ENCODE results near the gene SYCN.

Gene SYCN

DNA sequence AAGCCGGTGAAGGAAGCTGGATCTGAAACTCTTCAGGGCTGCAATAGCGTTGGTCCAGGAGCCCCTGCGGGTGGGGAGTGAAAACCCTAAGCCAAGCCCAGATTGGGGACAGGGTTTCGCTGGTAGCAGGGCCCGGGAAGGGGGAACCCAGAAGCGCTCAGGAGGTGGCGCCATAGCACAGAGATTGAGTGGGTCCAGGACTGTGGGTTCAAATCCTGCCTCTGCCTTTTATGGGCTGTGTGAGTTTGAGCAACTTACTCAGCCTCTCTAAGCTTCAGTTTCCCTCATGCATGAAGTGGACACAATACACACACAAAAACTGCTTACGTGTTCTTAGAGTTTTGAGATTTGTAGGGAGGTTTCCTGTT, 8.3 kb upstream of the SYCN start:
- Histone ChIP-seq H3K27me3 (ENCODE audit: insufficient read depth, low read length, poor library complexity, severe bottlenecking) (no peaks in the 10 kb centered on the region), H3K4me2 (ENCODE audit: low read depth, low read length, poor library complexity, severe bottlenecking) (no peak overlapping the region), H3K4me3 (ENCODE audit: low read length, poor library complexity, severe bottlenecking) (no peak overlapping the region), H3K36me3 (ENCODE audit: insufficient read depth, low read length) (no peaks in the 10 kb centered on the region), H3K9ac (ENCODE audit: low read depth, low read length, poor library complexity, severe bottlenecking) (no peak overlapping the region), H3K4me1 (ENCODE audit: insufficient read depth, low read length, poor library complexity, severe bottlenecking) (no peaks in the 10 kb centered on the region), H3K9me3 (ENCODE audit: insufficient read depth, low read depth, low read length) (no peaks in the 10 kb centered on the region), H2AFZ (ENCODE audit: low read length) (no peak overlapping the region), H4K20me1 (ENCODE audit: insufficient read depth, low read length, poor library complexity, severe bottlenecking) (no peaks in the 10 kb centered on the region), H3K79me2 (ENCODE audit: insufficient read depth, low read length) (no peaks in the 10 kb centered on the region), H3K9me2 (replicated peaks; ENCODE audit: low read depth, low read length) (no peaks in the 10 kb centered on the region), H3F3A (ENCODE audit: low read depth) (no peaks in the 10 kb centered on the region)
- TF ChIP-seq, protein P1, sequence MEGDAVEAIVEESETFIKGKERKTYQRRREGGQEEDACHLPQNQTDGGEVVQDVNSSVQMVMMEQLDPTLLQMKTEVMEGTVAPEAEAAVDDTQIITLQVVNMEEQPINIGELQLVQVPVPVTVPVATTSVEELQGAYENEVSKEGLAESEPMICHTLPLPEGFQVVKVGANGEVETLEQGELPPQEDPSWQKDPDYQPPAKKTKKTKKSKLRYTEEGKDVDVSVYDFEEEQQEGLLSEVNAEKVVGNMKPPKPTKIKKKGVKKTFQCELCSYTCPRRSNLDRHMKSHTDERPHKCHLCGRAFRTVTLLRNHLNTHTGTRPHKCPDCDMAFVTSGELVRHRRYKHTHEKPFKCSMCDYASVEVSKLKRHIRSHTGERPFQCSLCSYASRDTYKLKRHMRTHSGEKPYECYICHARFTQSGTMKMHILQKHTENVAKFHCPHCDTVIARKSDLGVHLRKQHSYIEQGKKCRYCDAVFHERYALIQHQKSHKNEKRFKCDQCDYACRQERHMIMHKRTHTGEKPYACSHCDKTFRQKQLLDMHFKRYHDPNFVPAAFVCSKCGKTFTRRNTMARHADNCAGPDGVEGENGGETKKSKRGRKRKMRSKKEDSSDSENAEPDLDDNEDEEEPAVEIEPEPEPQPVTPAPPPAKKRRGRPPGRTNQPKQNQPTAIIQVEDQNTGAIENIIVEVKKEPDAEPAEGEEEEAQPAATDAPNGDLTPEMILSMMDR (conservative IDR thresholded peaks at IDR 0.05; ENCODE audit: low read length), result peak; percentile 85
- TF ChIP-seq EZH2phosphoT487 (IDR thresholded peaks at IDR 0.05; ENCODE audit: borderline replicate concordance), result no peak

DNA sequence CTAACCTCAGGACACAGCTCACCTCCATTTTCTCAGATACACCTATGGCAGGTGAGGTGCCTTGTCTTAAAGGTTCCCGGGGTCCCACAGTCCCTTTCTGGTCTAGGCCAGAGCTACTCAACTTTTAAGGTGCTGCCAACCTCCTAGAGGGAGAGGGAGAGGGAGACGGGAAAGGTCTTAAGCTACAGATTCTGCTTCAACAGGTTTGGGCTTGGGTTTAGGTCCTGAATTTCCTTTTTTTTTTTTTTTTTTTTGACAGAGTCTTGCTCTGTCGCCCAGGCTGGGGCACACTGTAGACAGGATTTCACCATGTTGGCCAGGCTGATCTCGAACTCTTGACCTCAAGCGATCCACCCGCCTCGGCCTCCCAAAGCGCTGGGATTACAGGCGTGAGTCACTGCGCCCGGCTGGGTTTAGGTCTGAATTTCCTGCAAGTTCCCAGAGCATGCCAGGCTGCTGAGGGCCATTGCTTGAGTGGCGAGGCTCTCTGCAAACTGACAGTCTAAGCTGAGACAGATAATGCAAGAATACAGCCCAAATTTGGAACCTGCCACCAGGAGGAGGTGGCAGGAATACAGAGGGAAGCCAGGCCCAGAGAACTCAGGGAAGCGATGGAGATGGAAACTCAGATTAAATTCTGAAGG, 7.8 kb upstream of the SYCN start:
- H3K79me2 ChIP-seq (ENCODE audit: insufficient read depth, low read length), result no peaks in the 10 kb centered on the region
- H3K4me3 ChIP-seq (ENCODE audit: low read length, poor library complexity, severe bottlenecking), result no peak overlapping the region
- no peaks in the 10 kb centered on the region for H3K9me2 ChIP-seq (replicated peaks; ENCODE audit: low read depth, low read length)
- H4K20me1 ChIP-seq (ENCODE audit: insufficient read depth, low read length, poor library complexity, severe bottlenecking), result no peaks in the 10 kb centered on the region
- H3K9ac ChIP-seq (ENCODE audit: low read depth, low read length, poor library complexity, severe bottlenecking), result no peak overlapping the region
- no peak overlapping the region for H2AFZ ChIP-seq (ENCODE audit: low read length)
- H3K36me3 ChIP-seq (ENCODE audit: insufficient read depth, low read length), result no peaks in the 10 kb centered on the region
- no peaks in the 10 kb centered on the region for H3K27me3 ChIP-seq (ENCODE audit: insufficient read depth, low read length, poor library complexity, severe bottlenecking)
- TF ChIP-seq, protein P1 (conservative IDR thresholded peaks at IDR 0.05; ENCODE audit: low read length), result no peak
- no peak for TF ChIP-seq EZH2phosphoT487 (IDR thresholded peaks at IDR 0.05; ENCODE audit: borderline replicate concordance)
- H3K9me3 ChIP-seq (ENCODE audit: insufficient read depth, low read depth, low read length), result no peaks in the 10 kb centered on the region
- no peaks in the 10 kb centered on the region for H3K4me1 ChIP-seq (ENCODE audit: insufficient read depth, low read length, poor library complexity, severe bottlenecking)
- no peaks in the 10 kb centered on the region for H3F3A ChIP-seq (ENCODE audit: low read depth)
- no peak overlapping the region for H3K4me2 ChIP-seq (ENCODE audit: low read depth, low read length, poor library complexity, severe bottlenecking)

DNA sequence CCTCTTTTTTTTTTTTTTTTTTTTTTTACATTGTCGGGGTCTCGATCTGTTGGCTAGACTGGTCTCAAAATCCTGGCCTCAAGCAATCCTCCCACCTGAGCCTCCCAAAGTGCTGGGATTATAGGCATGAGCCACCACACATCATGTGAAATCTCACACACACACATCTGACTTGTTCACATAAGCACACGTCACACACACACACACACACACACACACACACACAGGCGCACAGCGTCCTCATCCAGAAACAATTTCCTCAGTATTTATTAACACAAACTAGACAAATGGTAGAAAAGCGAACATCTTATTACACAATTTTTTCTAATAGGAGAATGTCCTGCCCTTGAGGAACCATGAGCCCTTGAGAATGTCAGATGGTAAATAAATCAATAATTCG, 5.1 kb upstream of the SYCN start:
- Histone ChIP-seq H2AFZ (ENCODE audit: low read length) (no peak overlapping the region), H3K27me3 (ENCODE audit: insufficient read depth, low read length, poor library complexity, severe bottlenecking) (no peaks in the 10 kb centered on the region), H3K9me2 (replicated peaks; ENCODE audit: low read depth, low read length) (no peaks in the 10 kb centered on the region), H3K9ac (ENCODE audit: low read depth, low read length, poor library complexity, severe bottlenecking) (no peak overlapping the region), H3K36me3 (ENCODE audit: insufficient read depth, low read length) (no peaks in the 10 kb centered on the region), H4K20me1 (ENCODE audit: insufficient read depth, low read length, poor library complexity, severe bottlenecking) (no peaks in the 10 kb centered on the region), H3F3A (ENCODE audit: low read depth) (no peaks in the 10 kb centered on the region), H3K4me1 (ENCODE audit: insufficient read depth, low read length, poor library complexity, severe bottlenecking) (no peaks in the 10 kb centered on the region), H3K9me3 (ENCODE audit: insufficient read depth, low read depth, low read length) (no peaks in the 10 kb centered on the region), H3K4me2 (ENCODE audit: low read depth, low read length, poor library complexity, severe bottlenecking) (no peak overlapping the region), H3K4me3 (ENCODE audit: low read length, poor library complexity, severe bottlenecking) (no peak overlapping the region), H3K79me2 (ENCODE audit: insufficient read depth, low read length) (no peaks in the 10 kb centered on the region)
- TF ChIP-seq, protein P1 (conservative IDR thresholded peaks at IDR 0.05; ENCODE audit: low read length), result no peak
- TF ChIP-seq EZH2phosphoT487 (IDR thresholded peaks at IDR 0.05; ENCODE audit: borderline replicate concordance), result no peak

All from Loucy (cell line).